HG03175 (cell line): ENCODE data around the gene SEC14L5.

Experiments
- ATAC-seq: cut with Tn5 transposase; IDR thresholded peaks from one replicate; pipeline ENCODE4 v1.9.1; 2021; ENCODE audit warnings: mild to moderate bottlenecking, moderate library complexity; ENCODE audit not compliant: unreplicated experiment

Gene SEC14L5

GRCh38 chr16:5007256-5007655, 49.1 kb downstream of the SEC14L5 start:
- no peak for ATAC-seq

DNA sequence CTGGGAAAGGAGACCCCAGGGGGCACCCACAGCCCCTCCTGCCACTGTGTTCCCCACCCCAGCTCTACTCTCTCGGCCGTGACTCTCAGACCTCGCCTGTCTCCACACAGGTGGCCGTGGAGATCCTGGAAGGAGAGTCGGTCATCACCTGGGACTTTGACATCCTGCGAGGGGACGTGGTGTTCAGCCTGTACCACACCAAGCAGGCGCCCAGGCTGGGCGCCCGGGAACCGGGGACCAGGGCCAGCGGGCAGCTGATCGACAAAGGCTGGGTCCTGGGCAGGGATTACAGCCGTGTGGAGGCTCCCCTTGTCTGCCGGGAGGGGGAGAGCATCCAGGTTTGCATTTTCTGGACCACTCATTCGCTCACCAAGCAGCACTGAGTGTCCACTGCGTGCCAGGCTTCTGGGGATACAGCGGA, 50.2 kb downstream of the SEC14L5 start:
- no peak for ATAC-seq

DNA sequence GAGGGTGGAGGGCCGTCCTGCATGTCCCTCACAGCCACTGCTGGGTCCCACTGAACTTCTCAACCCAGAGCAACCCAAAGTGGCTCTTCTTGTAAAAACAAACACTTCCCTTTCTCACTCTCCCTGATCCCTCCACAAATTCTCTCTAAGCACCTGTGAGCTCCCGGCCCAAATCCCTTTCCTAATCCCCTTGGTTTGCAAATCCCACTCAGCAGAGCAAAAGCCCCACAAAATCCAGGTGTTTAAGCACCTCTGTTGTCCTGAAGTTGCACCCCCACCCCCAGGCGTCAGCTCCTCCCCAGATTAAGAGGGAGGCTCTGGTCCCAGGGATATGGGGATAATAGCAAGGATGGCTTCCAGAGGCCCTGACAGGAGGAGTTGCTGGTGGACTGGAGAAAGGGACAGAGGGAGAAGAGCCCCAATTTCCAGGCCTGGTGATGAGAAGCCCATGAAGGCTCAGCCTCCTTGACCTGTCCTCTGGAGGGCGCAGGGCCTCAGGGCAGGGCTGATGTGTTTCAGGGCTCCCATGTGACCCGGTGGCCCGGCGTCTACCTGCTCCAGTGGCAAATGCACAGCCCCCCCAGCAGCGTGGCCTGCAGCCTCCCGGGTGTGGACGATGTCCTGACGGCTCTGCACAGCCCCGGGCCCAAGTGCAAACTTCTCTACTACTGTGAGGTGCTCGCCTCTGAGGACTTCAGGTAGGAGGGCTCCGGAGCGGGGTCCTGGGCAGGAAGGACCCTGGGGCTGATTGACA, 52.6 kb downstream of the SEC14L5 start:
- no peak for ATAC-seq

GRCh38 chr16:5011637-5012036, 53.5 kb downstream of the SEC14L5 start:
- ATAC-seq = no peak

- no peak for ATAC-seq
Measured at GRCh38 chr16:5012887-5013286, 54.8 kb downstream of the SEC14L5 start.

DNA sequence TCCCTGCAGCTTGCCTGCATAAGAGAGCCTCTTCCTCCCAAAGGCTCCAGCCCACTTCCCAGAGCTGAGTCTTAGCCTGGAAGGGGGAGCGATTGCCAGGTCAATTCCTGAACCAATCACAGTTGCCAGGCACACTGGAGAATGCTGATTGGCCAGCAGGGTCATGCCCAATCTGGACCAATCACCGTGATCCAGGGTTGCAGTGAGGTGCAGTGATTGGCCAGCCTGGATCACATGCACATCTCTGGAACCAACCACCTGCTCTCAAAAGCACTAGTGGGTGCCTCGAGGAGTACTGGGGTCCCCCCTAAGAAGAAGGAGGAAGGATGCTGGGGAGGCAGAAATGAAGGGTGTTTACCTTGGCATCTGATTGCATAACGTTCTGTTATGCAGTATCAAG, 57.2 kb downstream of the SEC14L5 start:
- no peak for ATAC-seq

DNA sequence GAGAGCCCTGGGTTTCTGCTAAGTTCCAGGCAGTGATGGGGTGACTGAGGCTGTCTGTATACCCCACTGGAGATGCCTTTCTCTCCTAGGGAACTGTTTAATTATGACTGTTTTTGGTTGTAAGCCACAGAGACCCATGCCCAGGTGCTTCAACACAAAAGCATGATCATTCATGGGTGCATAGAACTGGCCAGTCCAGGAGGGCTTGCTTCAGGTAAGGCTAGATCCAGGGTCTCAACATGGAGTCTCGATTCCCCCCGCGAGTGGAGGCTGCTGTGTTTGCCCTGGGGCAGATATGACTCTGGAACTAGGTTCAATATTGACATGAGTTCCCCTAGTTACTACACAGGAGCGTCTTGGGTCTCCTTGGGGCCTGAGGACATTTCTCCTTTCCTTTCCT, 57.8 kb downstream of the SEC14L5 start:
- no peak for ATAC-seq

GRCh38 chr16:5016967-5017677, 59.0 kb downstream of the SEC14L5 start:
- no peak for ATAC-seq

GRCh38 chr16:5017678-5017969, 59.5 kb downstream of the SEC14L5 start:
- no peak for ATAC-seq

- ATAC-seq = no peak
Measured at GRCh38 chr16:5018793-5019192, 60.7 kb downstream of the SEC14L5 start.

DNA sequence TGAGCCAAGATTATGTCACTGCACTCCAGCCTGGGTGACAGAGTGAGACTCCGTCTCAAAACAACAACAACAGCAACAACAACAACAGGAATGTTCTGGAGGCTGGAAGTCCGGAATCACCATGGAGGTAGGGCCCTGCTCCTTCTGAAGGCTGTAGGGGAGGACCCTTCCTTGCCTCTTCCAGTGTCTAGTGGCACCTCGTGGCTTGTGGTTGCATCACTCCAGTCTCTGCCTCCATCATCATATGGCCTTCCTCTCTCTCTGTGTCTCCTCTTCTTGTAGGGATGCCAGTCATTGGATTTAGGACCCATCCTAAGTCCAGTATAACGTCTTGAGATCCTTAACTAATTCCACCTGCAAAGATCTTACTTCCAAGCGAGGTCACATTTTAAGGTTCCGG, 61.6 kb downstream of the SEC14L5 start:
- no peak for ATAC-seq

DNA sequence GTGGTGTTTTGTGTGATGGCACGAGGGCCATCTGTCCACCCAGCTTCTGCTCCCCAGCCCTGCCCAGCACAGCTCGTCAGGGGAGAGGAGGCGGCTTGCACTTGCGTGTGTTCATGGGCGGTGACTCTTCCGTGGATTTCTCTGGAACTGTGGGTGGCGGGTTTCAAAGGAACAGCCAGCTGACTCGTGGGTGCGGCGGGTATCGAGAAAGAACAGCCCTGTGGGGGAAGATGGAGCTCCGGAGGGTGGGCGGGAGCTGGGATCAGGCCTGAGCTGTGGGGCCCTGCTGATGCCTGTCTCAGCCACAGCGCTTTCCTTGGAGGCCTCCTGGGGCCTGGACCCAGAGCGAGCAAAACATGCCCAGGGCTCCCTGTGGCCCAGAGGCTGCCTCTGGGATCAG, 62.4 kb downstream of the SEC14L5 start:
- ATAC-seq = no peak

- ATAC-seq = no peak
Measured at GRCh38 chr16:5022521-5022920, 64.4 kb downstream of the SEC14L5 start.

- ATAC-seq = no peak
Measured at GRCh38 chr16:5024632-5025031, 66.5 kb downstream of the SEC14L5 start.

GRCh38 chr16:5025171-5025632, 67.1 kb downstream of the SEC14L5 start:
- no peak for ATAC-seq

- no peak for ATAC-seq
Measured at GRCh38 chr16:5026664-5027063, 68.5 kb downstream of the SEC14L5 start.

GRCh38 chr16:5027086-5027485, 69.0 kb downstream of the SEC14L5 start:
- ATAC-seq = no peak

DNA sequence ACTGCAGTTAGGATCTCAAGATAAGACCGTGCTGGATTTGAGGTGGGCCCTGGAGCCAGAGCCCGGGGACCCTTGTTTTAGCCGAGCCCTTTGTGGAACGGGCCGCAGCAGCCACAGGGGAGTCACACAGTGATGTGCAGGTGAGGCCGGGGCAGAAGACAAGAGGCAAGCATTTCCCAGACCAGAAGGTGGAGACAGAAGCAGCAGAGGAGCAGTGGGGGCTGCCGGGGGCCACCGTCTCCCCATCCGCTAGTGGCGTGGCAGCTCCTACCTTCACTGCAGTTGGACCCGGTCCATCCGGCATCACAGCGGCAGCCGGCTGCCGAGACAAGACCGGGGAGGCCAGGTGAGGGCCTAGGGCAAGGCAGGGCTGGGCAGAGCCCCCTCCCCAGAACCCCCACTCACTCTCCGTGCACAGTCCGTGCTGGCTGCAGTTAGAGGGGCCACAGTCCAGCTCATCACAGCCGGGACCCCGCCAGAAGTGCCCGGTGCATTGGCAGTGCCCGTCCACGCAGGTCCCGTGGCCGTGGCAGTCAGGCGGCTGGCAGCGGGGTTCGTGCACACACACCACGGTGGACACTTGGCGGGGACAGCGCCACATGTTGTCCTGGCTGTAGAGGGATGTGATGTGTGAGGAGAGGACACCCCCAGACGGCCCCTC, 69.6 kb downstream of the SEC14L5 start:
- no peak for ATAC-seq

GRCh38 chr16:5028950-5029475, 70.9 kb downstream of the SEC14L5 start:
- no peak for ATAC-seq

DNA sequence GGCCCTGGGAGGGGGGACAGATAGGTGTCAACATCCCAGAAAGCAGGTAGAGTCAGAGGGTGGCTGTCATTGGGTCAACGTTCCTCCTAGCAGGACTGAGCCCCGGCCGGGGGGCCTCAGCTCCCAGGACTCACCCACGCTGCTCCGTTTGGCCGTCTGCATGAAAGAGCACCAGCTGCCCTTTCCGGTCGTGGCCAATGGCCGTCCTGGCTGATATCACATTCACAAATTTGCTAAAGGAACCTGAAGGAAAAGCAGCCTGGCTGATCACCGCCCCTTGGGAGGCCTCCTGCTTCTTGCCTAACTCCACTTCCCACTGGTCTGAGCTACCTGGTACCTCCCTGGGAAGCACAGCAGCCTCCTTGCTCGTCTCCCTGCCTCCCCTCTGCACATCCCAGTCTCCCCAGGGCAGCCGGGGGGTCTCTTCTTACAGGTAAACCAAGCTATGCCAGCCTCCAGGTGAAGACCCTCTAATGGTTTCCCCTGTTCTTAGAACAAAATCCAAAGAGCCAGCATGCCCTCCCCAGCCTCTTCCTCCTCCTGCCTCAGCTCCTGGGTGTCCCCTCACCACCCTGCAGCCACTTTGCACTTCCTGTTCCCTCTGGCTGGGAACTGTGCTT, 72.2 kb downstream of the SEC14L5 start:
- no peak for ATAC-seq

DNA sequence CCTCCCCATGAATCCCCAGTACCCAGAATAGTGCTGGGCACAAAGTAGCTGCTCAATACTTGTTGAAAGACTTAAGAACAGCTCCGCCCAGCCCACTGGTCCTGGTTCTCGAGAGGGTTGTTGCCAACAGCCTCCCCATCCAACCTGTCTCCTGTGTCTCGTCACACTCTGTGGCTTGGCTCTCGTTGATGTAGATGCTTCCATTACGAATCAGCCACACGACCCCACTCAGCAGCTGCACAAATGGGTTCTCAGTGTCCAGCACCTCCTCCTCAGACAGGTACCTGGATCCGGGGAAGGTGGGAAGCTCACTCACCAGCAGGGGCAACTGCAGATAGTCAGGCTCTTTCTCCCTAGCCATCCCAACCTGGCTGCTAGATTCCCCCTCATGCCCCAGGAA, 73.5 kb downstream of the SEC14L5 start:
- no peak for ATAC-seq
